HCEC 1CT (cell line): Measurements from ENCODE around the gene SYT14.
"Not testable (repeated sequence)": the region's sequence is repeated elsewhere in the genome, so short reads cannot be mapped to it uniquely, and the experiment has no call there.

Experiments used
- DNase-seq: peaks from one replicate; pipeline ENCODE4 v3.0.0-alpha.2; 2017

SYT14 gene

DNA sequence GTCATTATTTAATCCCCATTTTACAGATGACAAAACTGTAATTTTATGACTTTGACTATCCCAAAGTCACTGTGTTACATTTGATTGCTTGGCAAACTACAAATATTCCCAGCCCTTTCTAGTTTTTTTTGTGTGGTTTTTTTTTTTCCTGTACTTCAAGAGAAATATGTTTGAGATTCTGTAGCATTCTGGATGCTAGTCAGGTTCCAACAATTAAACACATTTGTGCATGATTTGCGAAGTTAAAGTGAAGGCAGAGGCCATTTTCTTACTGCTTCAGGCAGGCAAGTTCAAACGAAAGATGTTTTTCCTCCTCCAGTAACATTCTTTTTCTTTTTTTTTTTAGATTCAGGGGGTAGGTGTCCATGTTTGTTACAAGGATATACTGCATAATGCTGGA lies 186.7 kb downstream of the SYT14 start:
- DNase-seq = no peak

DNA sequence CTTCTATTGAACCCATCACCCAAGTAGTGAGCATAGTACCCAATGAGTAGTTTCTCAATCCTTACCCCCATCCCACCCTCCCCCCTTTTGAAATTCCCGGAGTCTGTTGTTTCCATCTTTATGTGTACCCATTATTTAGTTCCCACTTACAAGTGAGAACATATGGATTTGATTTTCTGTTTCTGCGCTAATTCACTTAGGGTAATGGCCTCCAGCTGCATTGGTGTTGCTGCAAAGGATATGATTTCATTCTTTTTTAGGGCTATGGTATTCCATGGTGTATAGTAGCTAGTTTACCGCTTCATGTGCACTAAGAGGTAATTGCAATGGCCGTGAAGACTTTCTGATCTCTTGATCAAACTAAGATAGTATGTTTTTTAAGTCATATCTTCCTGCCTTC lies 187.1 kb downstream of the SYT14 start:
- DNase-seq = peak; percentile 40

- no peak for DNase-seq
These were observed 191.1 kb downstream of the SYT14 start for GRCh38 chr1:210129092-210129491.

DNA sequence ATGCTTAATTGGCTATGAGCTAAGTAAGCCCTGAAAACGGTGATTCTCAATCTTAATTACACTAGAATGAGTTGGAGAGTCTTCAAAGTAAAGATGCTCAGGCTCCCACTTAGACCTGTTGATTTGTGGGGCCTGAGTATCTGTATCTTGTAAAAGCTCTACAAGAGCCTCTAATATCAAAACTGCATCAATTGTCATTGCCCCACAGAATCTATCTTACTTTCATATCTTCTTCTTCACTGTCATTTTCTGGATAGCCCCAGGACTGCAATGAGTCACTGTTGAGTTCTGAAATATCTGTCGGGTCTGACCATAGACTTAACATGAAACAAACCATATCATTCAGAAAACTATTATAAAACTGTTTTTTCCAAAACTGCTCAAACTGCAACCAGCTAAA lies 191.7 kb downstream of the SYT14 start:
- no peak for DNase-seq

DNA sequence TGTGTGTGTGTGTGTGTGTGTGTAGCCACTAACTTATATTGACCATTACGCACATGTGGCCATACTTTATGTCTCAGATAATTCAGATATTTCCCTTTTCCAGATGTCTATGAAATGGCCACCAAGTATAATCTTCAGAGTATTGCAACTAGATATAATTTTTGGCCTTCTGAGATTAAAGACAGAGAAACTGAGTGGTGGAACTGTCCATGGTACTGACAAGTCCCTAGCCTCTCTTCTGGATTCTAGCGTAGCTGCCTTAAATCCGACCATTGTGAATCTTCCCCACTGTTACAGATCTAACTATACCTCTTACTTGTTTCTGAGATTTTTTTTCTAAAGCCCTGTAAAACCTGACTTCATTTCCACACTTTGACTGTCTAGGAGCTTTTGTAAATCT lies 194.6 kb downstream of the SYT14 start:
- peak; percentile 15 for DNase-seq

DNA sequence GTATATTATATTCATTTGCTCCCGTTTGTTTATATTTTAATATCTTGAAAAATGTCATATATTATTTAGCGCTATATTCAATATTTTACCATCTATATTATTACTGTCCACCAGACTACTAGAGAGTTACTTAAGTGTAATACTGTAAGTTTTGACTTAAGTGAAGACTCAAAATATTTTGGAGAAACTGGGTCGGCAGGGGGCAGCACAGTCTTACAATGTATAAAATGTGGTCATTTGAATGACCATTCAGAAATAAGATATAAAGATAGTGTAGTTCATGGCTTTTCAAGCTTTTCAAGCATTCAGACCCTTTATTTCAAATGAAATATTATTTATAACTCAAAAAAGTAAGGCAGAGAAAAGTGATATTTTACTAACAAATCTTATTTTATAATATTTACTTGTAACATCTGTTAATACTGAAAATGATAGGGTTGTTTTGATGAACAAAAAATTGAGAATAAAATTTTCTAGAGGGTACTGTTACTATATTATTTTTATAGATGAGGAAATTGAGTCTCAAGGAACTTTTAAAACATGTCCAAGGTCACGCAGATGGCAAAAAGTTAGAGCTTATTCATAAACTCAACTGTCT lies 205.5 kb downstream of the SYT14 start:
- peak; percentile 32 for DNase-seq

DNA sequence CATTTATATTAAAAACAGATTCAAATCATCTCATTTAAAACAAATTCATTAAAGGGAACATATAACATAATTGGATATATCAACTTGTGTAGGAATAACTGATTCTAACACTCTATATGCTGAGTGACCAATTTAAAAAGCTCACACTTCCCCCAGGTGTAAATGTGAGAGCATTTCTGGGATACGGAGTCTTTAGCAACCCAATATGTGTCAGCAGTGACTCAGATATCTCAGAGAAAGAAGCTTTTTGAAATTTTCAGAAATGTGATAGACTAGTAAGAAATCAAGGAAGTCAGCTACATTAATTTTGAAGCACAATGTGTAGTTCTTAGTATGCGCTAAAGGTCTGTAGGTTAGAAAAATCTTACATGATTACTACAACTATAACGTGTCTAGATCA lies 206.7 kb downstream of the SYT14 start:
- DNase-seq = no peak

DNA sequence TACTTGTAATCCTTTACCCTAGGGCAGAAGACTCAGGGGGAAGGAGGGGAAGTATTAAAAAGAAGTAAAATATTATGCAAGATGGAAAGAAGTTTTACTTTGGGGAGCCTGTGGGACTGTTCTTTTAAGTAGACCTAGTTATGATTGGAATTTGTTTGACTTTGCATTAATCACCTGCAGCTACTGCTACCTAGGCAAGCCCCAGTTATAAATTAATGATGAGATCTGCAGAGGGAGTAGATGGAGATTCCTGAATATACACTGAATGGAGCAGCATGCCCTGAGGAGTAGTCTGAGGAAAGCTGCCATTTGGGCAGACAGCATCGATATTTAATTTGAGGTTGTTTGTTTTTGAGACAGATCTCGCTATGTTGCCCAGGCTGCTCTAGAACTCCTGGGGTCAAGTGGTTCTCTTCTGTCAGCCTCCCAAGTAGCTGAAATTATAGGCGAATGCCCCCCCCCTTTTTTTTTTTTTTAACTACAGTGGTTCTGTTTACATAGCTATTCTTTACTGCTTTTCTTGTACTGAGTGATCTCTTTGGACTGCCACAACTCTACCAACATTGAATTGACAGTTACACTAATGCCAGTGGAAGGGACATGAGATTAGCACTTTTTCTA lies 213.1 kb downstream of the SYT14 start:
- no peak for DNase-seq

- DNase-seq = no peak
These were observed 221.2 kb downstream of the SYT14 start for GRCh38 chr1:210159211-210159610.

DNA sequence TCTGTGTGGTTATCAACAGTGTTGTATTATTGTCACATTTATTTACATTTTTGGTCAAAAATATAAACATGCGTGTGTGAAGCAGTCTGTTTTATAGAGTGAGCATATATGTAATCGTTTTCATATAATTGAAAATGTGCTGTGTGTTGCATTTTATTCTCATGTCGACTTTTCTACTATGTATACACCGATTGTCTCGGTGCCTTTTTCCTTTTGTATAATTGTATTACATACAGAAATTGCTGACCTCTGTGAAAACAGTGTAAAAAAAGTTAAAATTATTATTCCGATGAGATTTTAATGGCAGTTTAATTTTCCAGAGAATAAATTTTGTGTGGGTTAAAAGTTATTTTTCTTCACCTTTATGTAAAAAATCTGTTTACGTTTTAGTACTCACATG lies 232.2 kb downstream of the SYT14 start:
- no peak for DNase-seq

- no peak for DNase-seq
These were observed 236.1 kb downstream of the SYT14 start for GRCh38 chr1:210174133-210174532.

GRCh38 chr1:210185063-210185462 lies 247.0 kb downstream of the SYT14 start:
- no peak for DNase-seq

DNA sequence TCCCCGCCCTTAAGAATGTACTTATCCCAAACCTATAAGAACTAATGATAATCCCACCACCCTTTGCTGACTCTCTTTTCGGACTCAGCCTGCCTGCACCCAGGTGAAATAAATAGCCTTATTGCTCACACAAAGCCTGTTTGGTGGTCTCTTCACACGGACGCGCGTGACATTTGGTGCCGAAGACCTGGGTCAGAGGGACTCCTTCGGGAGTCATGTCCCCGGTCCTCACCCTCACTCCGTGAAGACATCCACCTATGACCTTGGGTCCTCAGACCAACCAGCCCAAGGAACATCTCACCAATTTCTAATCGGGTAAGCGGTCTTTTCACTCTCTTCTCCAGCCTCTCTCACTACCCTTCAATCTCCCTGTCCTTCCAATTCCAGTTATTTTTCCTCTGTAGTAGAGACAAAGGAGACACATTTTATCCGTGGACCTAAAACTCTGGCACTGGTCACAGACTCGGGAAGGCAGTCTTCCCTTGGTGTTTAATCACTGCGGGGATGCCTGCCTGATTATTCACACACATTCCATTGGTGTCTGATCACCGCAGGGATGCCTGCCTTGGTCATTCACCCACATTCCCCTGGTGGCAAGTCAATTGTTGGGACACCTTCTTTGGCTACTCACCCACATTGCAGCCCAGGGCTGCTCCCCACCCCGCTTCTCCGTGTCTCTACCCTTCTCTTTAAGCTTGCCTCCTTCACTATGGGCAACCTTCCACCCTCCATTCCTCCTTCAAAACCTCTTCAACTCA lies 250.0 kb downstream of the SYT14 start:
- peak; percentile 37 for DNase-seq

DNA sequence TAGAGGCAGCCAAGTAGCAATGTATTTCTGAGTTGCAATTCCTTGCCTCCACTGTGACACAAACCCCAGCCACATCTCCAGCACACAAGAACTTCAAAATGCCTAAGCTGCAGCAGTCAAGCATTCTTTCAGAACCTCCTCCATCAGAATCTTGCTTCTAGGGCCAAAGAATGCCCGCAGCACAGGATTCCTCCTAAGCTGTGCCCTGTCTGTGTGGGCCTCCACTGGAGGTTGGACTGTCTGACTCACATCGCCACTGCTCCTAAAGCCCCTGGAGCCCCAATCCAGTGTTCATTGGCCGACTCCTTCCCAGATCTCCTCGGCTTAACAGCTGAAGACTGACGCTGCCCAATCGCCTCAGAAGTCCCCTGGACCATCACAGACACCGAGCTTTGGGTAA lies 251.4 kb downstream of the SYT14 start:
- no peak for DNase-seq

GRCh38 chr1:210195635-210196160 lies 257.7 kb downstream of the SYT14 start:
- DNase-seq = no peak

- DNase-seq = not testable (repeated sequence)
These were observed 258.2 kb downstream of the SYT14 start for GRCh38 chr1:210196266-210196665.

DNA sequence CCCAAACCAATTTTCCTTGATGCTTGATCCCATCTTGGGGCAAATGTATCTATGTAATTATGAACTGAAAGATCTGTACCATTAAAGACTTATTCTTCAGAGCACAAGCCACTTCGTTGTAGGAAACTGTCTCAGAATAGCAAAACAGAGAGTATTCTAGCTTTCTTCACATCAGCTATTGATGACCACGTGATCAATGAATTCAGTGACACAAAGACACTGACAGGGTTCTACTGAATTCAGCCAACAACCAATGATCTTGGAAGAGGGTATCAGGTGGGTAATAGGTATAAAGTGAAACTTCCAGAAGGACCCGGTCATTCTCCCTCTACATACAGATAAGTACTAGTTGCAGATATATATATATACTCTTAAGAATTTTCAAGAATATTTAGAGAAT lies 260.8 kb downstream of the SYT14 start:
- DNase-seq = no peak

GRCh38 chr1:210200124-210200736 lies 262.2 kb downstream of the SYT14 start:
- DNase-seq = no peak

- DNase-seq = peak; percentile 34
These were observed 263.7 kb downstream of the SYT14 start for GRCh38 chr1:210201681-210202080.

- no peak for DNase-seq
These were observed 269.8 kb downstream of the SYT14 start for GRCh38 chr1:210207597-210208450.

DNA sequence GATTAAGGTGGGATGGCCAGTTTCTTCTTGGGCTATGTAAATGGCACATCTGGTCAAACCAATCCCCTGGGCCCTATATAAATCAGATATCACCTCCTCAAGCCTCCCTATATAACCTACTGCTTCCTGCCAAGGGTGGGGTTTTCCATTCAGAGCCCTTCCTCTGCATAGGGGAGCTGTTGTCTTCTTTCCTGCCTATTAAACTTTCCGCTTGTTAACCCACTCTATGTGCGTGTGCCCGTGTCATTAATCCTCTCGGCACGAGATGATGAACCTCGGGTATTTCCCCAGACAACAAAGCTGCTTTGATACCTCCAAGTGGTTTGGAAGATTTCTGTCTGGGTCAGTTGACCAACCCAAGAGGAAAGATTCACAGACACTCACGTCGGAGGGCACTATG lies 275.3 kb downstream of the SYT14 start:
- no peak for DNase-seq

- DNase-seq = no peak
These were observed 276.8 kb downstream of the SYT14 start for GRCh38 chr1:210214573-210215409.
